ENCODE measurements around the gene MAN2A1.
"Not testable (repeated sequence)": the region's sequence is repeated elsewhere in the genome, so short reads cannot be mapped to it uniquely, and the experiment has no call there.

MAN2A1 gene

DNA sequence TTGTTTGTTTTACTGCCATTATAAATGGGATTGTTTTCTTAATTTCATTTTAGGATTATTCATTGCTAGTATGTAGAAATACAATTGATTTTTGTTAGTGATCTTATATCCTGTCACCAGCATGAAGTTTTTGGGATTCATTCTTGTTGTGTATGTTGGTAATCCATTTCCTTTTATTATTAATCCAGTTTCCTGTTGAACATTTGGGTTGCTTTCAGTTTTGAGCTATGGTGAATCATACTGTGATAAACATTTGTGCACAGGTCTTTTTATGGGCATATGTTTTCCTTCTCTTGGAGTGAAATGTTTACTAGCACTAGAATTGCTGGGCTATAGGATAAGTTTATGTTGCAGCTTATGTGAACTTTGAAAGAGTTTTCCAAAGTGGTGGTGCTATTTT lies 69.6 kb downstream of the MAN2A1 start:
- DNase-seq: no peak

DNA sequence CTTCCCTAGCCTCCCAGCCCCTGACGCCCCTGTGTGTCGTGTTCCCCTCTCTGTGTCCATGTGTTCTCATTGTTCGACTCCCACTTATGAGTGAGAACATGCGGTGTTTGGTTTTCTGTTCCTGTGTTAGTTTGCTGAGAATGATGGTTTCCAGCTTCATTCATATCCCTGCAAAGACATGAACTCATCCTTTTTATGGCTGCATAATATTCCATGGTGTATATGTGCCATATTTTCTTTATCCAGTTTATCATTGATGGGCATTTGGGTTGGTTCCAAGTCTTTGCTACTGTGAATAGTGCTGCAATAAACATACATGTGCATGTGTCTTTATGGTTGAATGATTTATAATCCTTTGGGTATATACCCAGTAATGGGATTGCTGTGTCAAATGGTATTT lies 70.4 kb downstream of the MAN2A1 start:
- not testable (repeated sequence) for DNase-seq

DNA sequence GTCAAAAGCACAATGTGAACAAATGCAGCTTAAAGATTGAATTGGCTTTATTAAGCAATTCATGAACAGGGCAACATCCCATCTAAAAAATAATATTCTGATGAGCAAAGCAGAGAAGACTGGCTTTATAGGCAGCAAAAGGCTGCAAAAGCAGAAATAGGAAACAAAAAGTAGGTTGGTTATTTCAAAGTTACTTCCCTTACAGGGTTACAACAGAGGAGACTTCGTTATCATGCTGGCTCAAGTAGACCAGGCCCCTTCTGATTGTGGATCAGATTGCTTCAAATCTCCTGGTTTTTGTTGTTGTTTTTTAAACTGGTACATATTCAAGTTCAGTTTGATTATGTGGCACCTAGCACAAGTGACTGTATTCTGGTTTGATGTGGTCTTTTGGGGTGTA lies 73.1 kb downstream of the MAN2A1 start:
- peak; percentile 48 for DNase-seq

DNA sequence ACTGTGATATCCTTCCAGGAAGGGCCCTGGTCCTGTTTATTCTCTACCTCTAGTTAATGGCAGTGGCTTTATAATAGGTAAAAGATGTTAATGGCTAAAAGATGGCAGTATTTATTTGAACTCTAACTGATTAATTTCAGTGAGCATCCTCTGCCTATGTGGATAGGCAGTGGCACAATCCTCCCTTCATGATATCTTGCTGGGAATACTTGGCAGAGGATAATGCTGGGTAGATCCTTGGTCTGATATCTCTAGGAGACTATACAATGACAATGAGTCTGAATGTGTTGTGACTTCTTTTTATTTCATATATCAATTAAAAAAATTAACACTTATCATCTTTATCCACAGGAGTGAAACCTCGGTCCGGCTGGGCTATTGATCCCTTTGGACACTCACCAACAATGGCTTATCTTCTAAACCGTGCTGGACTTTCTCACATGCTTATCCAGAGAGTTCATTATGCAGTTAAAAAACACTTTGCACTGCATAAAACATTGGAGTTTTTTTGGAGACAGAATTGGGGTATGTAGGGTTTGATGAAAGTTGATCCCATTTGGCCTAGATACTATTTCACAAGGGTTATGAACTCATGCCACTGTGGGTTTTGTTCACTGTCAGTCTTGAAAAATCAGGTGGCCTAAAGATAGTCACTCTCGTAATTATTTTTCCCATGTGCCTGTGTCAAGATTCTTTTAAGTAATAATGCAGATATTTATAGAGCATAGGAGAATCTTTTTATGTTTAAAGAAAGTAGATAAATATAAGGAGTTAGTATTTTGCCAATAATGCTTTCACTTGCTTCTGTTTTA lies 77.7 kb downstream of the MAN2A1 start:
- no peak for DNase-seq

GRCh38 chr5:109767997-109768396 lies 78.3 kb downstream of the MAN2A1 start:
- DNase-seq: no peak

DNA sequence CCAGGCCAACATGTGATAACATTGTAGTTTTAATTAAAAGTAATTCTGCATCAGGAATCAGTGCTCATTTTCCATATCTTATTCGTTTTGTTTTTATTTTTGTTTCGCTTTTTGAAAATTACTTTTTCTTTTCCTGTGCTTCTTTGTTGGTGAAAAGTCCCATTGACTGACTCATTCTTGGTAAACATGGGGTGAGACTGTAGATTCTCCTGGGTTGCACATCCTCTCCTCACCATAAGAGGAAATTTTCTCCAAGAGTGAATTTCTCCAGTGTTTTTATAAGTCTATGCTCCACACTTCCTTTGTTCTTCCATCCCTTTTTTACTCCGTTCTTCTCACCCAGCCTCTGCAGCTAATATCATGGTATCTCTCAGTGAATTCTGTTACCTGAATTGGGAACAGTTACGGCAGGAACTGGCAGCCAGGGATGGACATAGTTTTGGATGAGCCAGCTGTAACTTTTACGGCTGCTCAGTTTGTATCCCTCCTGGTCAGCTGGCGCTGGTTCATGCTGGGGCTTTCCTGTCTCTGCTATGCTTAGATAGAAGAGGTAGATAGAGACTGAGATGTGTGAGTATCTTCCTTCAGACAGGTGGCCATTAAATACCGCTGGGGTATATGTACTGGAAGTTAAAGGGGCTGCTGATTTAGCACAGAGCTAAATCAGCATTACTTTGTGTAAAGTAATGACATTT lies 80.0 kb downstream of the MAN2A1 start:
- DNase-seq: no peak

DNA sequence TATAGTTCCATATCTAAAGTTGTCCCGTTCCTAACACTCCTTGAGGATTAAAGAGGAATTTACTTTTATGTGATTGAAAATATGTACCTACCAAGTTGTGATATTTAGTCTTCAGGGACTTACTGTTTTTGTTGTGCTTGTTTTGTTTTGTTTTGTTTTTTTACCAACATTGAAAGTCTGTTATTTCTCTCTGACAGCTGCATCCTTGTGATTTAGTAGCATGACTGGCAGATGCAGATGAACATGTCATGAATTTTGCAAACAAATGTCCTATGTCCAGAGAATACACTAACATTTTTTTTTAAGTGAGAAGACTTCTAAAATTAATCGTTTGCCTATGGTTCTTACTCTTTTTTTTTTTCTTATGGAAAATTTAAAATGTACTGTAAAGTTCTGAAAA lies 85.4 kb downstream of the MAN2A1 start:
- DNase-seq: no peak

GRCh38 chr5:109779036-109779735 lies 89.5 kb downstream of the MAN2A1 start:
- no peak for DNase-seq

DNA sequence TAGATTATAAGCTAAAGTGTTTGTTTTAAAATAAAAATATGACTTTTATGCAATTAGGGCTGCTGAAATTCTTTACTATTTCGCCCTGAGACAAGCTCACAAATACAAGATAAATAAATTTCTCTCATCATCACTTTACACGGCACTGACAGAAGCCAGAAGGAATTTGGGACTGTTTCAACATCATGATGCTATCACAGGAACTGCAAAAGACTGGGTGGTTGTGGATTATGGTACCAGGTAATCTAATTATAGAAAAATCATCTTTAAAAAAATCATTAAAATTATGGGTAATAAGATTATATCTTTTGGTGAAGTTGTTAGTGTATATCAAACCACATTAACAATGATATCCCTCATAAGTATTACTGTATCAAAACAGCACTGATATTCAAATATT lies 95.0 kb downstream of the MAN2A1 start:
- DNase-seq: no peak

DNA sequence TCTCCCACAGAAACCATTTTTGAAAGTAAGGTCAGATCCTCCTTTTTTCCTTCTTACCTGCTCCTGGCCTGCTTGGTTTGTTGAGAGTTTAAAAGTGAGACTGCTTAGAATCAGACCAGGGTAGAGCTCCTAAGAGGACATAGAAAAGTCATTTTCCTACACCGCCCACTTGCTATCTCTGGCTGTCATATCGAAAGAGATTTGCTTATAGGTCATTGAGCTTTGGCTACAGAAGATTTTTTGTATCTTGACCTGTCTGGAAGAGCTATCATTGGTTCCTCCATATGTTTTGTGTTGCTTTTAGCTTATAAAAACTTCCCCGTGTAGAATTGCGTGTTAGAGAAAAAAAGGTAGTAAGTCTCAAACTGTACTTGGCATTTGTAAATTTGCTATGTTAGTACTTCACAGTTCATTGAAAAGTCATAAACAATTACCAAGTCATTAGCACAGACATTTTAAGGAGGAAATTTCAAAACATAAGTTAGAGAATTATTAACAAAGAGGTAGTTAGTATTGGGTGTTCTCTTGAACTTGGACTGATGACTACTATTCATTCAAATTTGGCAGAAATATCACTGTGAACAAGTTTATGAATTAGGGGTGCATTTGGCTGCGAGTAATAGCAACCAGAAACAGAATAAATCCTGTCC lies 96.6 kb downstream of the MAN2A1 start:
- DNase-seq: no peak

DNA sequence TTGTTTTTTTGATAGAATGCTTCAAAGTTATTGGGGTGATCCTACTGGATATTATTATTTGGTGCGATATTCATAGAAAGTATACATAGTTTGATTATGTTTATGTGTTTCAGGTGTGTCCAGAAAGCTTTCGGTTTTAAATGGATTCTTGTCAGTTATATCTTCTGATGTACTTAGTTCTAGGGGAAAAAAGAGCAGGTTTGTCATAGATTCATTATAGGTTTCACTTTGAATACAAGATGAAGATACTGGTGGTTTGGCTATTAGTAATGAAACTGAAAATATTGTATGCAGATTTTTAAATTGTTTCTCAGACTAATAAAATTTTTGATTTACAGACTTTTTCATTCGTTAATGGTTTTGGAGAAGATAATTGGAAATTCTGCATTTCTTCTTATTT lies 98.9 kb downstream of the MAN2A1 start:
- no peak for DNase-seq

GRCh38 chr5:109792613-109793012 lies 102.9 kb downstream of the MAN2A1 start:
- DNase-seq: no peak

DNA sequence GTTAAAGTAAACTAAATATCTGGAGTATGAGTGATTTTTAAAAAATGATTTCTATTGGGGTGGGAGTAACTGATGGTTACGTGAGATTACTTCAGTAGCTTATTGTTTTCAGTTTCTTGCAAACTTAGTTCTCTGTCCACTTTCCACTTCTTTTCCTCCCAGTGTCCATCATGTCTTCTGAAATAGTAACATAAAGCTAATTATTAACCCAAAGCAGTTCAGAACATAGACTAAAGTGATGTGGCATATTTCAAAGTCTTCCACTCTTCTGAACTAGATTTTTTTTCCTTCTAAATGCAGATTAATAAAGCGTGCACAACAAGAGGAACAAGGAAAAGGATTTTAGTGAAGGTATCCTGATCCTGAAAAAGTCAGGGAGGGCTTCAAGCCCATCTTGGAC lies 114.1 kb downstream of the MAN2A1 start:
- DNase-seq: no peak

GRCh38 chr5:109805472-109805871 lies 115.7 kb downstream of the MAN2A1 start:
- DNase-seq: no peak

DNA sequence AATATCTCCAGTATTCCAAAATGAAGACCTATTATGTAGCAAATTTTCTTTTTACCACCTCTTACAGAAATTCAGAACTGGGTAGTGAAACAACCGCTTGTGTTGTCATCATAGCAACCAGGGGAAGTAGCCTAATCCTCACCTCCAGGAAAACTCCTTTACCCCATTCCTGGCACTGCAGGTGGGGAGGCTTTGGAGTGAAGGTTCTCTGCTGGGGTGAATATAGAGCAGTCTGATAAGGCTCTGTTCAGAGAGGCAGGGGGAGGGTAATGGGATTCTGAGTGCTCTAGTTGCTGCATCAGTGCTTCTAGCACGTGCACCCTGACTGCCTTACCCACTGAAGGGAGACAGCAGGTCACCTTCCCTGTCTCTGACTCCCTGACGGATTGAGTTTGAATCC lies 116.2 kb downstream of the MAN2A1 start:
- no peak for DNase-seq

DNA sequence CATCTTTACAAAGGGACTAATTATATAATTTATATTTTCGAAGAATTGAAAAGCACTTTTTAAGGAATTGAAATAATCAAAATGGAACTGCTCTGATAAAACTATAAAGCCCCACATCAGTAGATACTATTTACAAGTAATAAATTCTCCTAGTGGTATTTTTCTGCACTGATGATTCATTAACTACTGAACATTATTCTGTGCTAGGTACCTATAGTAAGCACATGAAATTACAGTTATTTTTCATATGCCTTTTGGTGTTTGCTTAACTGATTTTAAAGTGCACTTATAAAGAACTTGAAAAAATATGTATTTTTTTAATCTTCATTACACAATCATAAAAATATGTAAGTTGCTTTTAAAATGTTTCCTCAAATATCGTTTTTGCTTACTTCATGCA lies 123.0 kb downstream of the MAN2A1 start:
- no peak for DNase-seq

DNA sequence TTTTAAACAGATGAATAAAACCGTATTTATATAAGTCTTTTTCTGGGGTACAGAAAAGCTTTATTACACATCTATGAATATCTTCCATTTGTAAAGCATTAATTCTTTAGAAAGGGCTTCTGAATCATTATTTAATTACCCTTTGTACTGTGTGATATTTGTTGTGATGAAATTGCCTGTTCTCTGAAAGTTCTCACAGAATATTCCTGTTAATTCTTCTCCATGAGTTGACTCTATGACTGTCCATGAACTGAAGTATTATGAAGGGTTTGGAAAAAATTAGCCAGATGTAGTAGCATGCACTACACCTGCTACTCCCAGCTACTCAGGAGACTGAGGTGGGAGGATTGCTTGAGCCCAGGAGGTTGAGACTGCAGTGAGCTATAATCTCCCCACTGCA lies 127.0 kb downstream of the MAN2A1 start:
- DNase-seq: no peak

GRCh38 chr5:109819878-109820277 lies 130.2 kb downstream of the MAN2A1 start:
- DNase-seq: no peak

GRCh38 chr5:109823597-109823996 lies 133.9 kb downstream of the MAN2A1 start:
- no peak for DNase-seq

DNA sequence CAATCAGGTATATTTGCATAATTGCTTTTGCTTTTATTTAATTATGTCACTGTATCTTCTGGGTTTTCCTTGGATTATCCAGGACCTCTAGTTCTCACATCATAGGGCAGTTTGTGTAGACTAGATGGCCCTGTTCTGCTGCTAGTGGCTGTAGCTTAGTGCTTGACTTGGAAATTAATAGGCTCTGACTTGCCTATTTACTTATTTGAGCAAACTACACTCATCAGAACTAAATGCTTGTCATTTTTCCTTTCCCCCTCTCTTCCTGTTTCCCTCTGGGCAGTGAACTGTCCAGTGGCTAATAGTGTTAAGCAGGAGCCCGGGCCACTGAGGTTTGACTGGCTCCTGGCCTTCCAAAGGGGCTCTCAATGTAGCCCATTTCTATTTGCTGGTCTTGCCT lies 135.7 kb downstream of the MAN2A1 start:
- DNase-seq: no peak

- DNase-seq: no peak
These were observed 136.7 kb downstream of the MAN2A1 start for GRCh38 chr5:109826426-109826825.

GRCh38 chr5:109829331-109829730 lies 139.6 kb downstream of the MAN2A1 start:
- DNase-seq: no peak

- DNase-seq: peak; percentile 5
These were observed 141.3 kb downstream of the MAN2A1 start for GRCh38 chr5:109830955-109831502.
